ENCODE data around the gene TGFA.

TGFA gene

GRCh38 chr2:70552501-70553333 lies 909 bp downstream of the TGFA start:
- DNase-seq, result no peak

- no peak for DNase-seq
Observed at GRCh38 chr2:70551167-70551566, 2.5 kb downstream of the TGFA start.

GRCh38 chr2:70549962-70550361 lies 3.7 kb downstream of the TGFA start:
- DNase-seq, result no peak

- DNase-seq, result no peak
Observed at GRCh38 chr2:70549064-70549710, 4.4 kb downstream of the TGFA start.

GRCh38 chr2:70548233-70548632 lies 5.4 kb downstream of the TGFA start:
- no peak for DNase-seq

GRCh38 chr2:70546885-70547284 lies 6.7 kb downstream of the TGFA start:
- no peak for DNase-seq

- no peak for DNase-seq
Observed at GRCh38 chr2:70546376-70546775, 7.2 kb downstream of the TGFA start.

- DNase-seq, result no peak
Observed at GRCh38 chr2:70541481-70542020, 12.1 kb downstream of the TGFA start.

GRCh38 chr2:70537840-70538239 lies 15.8 kb downstream of the TGFA start:
- DNase-seq, result no peak

- DNase-seq, result no peak
Observed at GRCh38 chr2:70536517-70537055, 17.0 kb downstream of the TGFA start.

GRCh38 chr2:70535573-70535972 lies 18.1 kb downstream of the TGFA start:
- no peak for DNase-seq

- no peak for DNase-seq
Observed at GRCh38 chr2:70534183-70534836, 19.3 kb downstream of the TGFA start.

GRCh38 chr2:70532244-70532935 lies 21.2 kb downstream of the TGFA start:
- no peak for DNase-seq

- no peak for DNase-seq
Observed at GRCh38 chr2:70531419-70532086, 22.1 kb downstream of the TGFA start.

- DNase-seq, result no peak
Observed at GRCh38 chr2:70529610-70530009, 24.0 kb downstream of the TGFA start.

- DNase-seq, result no peak
Observed at GRCh38 chr2:70528929-70529328, 24.7 kb downstream of the TGFA start.

- no peak for DNase-seq
Observed at GRCh38 chr2:70528276-70528675, 25.4 kb downstream of the TGFA start.

- DNase-seq, result no peak
Observed at GRCh38 chr2:70527447-70528080, 26.1 kb downstream of the TGFA start.

GRCh38 chr2:70526126-70526525 lies 27.5 kb downstream of the TGFA start:
- DNase-seq, result no peak

- no peak for DNase-seq
Observed at GRCh38 chr2:70525032-70525431, 28.6 kb downstream of the TGFA start.
